ENCODE results near the gene AADACL4.

- TF ChIP-seq, protein P1, sequence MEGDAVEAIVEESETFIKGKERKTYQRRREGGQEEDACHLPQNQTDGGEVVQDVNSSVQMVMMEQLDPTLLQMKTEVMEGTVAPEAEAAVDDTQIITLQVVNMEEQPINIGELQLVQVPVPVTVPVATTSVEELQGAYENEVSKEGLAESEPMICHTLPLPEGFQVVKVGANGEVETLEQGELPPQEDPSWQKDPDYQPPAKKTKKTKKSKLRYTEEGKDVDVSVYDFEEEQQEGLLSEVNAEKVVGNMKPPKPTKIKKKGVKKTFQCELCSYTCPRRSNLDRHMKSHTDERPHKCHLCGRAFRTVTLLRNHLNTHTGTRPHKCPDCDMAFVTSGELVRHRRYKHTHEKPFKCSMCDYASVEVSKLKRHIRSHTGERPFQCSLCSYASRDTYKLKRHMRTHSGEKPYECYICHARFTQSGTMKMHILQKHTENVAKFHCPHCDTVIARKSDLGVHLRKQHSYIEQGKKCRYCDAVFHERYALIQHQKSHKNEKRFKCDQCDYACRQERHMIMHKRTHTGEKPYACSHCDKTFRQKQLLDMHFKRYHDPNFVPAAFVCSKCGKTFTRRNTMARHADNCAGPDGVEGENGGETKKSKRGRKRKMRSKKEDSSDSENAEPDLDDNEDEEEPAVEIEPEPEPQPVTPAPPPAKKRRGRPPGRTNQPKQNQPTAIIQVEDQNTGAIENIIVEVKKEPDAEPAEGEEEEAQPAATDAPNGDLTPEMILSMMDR (IDR thresholded peaks at IDR 0.05; ENCODE audit: insufficient read depth, low read depth, low read length), result no peak
- no peak for TF ChIP-seq EZH2 (IDR thresholded peaks at IDR 0.05; ENCODE audit: insufficient read depth, low read length)
These were observed 13.7 kb upstream of the AADACL4 start for GRCh38 chr1:12629985-12630760.
